Measurements from ENCODE around the gene OLFM4.

The OLFM4 gene

DNA sequence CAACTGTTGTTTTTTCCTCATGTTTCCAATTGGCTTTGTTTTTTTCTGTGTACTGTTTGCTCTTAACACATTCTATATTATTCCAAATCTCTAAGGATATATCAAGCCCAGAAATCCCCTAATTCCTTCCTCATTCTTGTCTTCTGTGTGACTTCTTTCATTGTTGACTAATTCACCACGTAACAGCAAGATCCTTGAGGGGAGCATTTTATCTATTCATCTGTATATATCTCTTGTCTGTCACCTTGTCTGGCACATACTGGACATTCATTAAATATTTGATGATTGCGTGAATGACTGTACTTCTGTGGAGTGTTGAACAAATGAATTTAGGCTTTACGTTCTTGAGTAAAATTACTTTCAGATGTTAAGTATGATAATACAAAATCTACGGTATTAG is 44.8 kb upstream of the OLFM4 start:
- ATAC-seq, result no peak
- TF ChIP-seq CSDC2 (CRISPR knock-in tag; IDR thresholded peaks at IDR 0.05) (no peak), ZNF70 (CRISPR knock-in tag; IDR thresholded peaks at IDR 0.05) (no peak), PPARA (CRISPR knock-in tag; IDR thresholded peaks at IDR 0.05; ENCODE audit: borderline replicate concordance) (no peak), TCF4 (CRISPR knock-in tag; IDR thresholded peaks at IDR 0.05; ENCODE audit: borderline replicate concordance) (no peak)
- TF ChIP-seq, protein P1, sequence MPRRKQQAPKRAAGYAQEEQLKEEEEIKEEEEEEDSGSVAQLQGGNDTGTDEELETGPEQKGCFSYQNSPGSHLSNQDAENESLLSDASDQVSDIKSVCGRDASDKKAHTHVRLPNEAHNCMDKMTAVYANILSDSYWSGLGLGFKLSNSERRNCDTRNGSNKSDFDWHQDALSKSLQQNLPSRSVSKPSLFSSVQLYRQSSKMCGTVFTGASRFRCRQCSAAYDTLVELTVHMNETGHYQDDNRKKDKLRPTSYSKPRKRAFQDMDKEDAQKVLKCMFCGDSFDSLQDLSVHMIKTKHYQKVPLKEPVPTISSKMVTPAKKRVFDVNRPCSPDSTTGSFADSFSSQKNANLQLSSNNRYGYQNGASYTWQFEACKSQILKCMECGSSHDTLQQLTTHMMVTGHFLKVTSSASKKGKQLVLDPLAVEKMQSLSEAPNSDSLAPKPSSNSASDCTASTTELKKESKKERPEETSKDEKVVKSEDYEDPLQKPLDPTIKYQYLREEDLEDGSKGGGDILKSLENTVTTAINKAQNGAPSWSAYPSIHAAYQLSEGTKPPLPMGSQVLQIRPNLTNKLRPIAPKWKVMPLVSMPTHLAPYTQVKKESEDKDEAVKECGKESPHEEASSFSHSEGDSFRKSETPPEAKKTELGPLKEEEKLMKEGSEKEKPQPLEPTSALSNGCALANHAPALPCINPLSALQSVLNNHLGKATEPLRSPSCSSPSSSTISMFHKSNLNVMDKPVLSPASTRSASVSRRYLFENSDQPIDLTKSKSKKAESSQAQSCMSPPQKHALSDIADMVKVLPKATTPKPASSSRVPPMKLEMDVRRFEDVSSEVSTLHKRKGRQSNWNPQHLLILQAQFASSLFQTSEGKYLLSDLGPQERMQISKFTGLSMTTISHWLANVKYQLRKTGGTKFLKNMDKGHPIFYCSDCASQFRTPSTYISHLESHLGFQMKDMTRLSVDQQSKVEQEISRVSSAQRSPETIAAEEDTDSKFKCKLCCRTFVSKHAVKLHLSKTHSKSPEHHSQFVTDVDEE (CRISPR knock-in tag; IDR thresholded peaks at IDR 0.05), result no peak

DNA sequence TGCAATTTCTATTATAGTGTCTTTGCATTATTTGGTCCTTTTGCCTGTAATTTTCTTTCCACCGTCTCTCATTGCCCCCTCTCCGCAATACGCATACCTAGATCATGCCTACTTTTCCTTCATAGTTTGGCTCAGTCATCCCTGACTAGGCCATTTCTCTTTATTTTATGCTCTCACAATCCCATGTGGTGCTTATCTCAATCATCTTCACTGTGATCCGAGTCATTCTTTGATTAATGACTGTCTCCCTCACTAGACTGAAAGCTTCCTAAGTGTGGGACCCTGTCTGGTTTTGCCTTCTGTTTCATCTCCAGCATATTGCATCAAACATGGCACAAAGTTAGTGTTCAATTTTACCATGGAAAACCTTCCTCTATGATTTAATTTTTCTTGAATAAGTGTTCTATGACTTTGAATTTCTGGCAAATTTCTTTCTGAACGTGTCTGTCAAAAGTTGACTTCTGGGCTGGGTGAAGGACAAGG is 43.7 kb upstream of the OLFM4 start:
- ATAC-seq, result no peak
- TF ChIP-seq ISL1 (CRISPR knock-in tag; IDR thresholded peaks at IDR 0.05), result peak; percentile 94
- no peak for TF ChIP-seq ZNF70 (CRISPR knock-in tag; IDR thresholded peaks at IDR 0.05)

DNA sequence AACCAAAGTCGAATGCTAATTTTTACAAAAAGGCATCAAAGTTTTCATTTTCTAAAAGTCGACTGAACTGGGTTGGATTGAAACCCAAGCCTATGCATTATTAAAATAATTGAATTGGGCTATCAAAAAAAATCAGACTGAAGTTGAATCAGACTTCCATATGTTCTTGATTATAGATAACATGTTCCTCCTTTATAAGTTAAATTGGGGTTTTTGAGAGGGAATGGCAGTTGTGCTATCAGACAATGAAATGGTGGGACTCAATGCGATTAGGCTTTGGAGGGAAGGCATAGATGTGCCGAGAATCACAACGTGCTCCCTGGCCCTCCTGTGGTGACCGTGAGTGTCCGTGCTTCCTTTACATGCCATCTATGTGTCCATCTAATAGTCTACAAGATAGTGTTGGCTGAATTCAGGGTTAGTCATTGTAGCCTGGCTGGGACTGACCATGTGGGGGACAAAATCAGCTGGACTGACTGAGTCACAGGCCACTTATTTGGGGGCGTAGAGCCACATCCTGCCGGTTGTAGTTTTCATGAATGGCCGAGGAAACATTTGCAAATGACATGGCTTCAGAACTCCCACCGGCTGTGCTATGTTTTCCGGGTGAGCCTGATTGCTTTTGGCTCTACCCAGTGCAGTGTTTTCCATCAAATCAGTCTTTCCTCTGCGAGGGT is 37.1 kb upstream of the OLFM4 start:
- TF ChIP-seq ZNF8 (CRISPR knock-in tag; IDR thresholded peaks at IDR 0.05), result no peak
- TF ChIP-seq TCF4 (CRISPR knock-in tag; IDR thresholded peaks at IDR 0.05; ENCODE audit: borderline replicate concordance), result peak; percentile 73
- TF ChIP-seq, protein P2, sequence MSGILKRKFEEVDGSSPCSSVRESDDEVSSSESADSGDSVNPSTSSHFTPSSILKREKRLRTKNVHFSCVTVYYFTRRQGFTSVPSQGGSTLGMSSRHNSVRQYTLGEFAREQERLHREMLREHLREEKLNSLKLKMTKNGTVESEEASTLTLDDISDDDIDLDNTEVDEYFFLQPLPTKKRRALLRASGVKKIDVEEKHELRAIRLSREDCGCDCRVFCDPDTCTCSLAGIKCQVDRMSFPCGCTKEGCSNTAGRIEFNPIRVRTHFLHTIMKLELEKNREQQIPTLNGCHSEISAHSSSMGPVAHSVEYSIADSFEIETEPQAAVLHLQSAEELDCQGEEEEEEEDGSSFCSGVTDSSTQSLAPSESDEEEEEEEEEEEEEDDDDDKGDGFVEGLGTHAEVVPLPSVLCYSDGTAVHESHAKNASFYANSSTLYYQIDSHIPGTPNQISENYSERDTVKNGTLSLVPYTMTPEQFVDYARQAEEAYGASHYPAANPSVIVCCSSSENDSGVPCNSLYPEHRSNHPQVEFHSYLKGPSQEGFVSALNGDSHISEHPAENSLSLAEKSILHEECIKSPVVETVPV (CRISPR knock-in tag; IDR thresholded peaks at IDR 0.05), result no peak
- TF ChIP-seq ESRRG (CRISPR knock-in tag; IDR thresholded peaks at IDR 0.05), result no peak
- TF ChIP-seq, protein P3, sequence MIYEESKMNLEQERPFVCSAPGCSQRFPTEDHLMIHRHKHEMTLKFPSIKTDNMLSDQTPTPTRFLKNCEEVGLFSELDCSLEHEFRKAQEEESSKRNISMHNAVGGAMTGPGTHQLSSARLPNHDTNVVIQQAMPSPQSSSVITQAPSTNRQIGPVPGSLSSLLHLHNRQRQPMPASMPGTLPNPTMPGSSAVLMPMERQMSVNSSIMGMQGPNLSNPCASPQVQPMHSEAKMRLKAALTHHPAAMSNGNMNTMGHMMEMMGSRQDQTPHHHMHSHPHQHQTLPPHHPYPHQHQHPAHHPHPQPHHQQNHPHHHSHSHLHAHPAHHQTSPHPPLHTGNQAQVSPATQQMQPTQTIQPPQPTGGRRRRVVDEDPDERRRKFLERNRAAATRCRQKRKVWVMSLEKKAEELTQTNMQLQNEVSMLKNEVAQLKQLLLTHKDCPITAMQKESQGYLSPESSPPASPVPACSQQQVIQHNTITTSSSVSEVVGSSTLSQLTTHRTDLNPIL (CRISPR knock-in tag; IDR thresholded peaks at IDR 0.05; ENCODE audit: low read depth), result no peak
- no peak; the same call in 1 of the 2 replicates for TF ChIP-seq ZFP3 (CRISPR knock-in tag; IDR thresholded peaks at IDR 0.05)
- no peak for TF ChIP-seq OSR1 (CRISPR knock-in tag; IDR thresholded peaks at IDR 0.05)
- TF ChIP-seq SNAI2 (CRISPR knock-in tag; IDR thresholded peaks at IDR 0.05), result no peak
- TF ChIP-seq, protein P1 (CRISPR knock-in tag; IDR thresholded peaks at IDR 0.05), result peak; percentile 53; the same call in 1 of the 2 replicates
- no peak for ATAC-seq

DNA sequence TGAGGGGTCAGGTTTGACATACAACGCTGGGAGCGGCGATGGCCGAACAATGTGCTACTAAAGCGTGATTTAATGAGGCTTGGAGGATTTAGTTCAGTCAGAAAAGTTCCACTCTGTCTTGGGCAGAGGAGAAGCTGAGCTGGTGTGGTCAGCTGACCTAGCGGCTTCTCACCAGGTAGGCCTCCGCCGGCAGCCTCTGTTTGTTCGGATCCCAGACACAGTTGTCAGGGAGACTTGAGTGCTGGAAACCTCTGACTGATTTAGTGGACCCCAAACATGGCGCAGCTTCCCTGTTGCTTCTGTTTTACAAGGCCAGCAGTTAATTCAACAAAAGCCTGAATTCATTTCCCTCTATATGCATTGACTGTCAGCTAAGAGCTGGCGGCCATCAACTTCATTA is 36.5 kb upstream of the OLFM4 start:
- no peak for ATAC-seq
- TF ChIP-seq SNAI2 (CRISPR knock-in tag; IDR thresholded peaks at IDR 0.05), result no peak

DNA sequence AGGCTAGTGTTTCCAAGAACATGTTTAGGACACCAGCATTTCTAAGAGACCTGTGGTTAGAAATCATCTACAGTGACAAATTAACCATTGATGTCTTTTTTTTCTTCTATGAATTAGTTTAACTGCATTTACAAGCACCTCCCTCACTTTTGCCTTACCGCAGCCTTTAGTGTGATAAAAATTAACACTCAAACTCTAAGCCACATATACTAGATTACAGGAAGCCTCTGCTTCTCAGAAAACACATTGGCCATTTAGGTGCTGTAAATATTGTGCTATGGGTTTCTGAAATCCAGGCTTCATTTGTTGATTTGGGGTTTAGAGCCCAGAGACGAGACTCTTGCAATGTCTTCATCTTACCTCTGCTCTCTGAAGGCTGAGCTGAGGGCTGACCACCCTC is 34.6 kb upstream of the OLFM4 start:
- ATAC-seq, result no peak
- no peak for TF ChIP-seq CSDC2 (CRISPR knock-in tag; IDR thresholded peaks at IDR 0.05)
- TF ChIP-seq OSR1 (CRISPR knock-in tag; IDR thresholded peaks at IDR 0.05), result no peak
- no peak for TF ChIP-seq ARNTL (CRISPR knock-in tag; IDR thresholded peaks at IDR 0.05; ENCODE audit: borderline replicate concordance, low read depth)
- TF ChIP-seq BACH2 (CRISPR knock-in tag; IDR thresholded peaks at IDR 0.05; ENCODE audit: borderline replicate concordance), result no peak
- no peak for TF ChIP-seq GLIS3 (CRISPR knock-in tag; IDR thresholded peaks at IDR 0.05)
- TF ChIP-seq, protein P4, sequence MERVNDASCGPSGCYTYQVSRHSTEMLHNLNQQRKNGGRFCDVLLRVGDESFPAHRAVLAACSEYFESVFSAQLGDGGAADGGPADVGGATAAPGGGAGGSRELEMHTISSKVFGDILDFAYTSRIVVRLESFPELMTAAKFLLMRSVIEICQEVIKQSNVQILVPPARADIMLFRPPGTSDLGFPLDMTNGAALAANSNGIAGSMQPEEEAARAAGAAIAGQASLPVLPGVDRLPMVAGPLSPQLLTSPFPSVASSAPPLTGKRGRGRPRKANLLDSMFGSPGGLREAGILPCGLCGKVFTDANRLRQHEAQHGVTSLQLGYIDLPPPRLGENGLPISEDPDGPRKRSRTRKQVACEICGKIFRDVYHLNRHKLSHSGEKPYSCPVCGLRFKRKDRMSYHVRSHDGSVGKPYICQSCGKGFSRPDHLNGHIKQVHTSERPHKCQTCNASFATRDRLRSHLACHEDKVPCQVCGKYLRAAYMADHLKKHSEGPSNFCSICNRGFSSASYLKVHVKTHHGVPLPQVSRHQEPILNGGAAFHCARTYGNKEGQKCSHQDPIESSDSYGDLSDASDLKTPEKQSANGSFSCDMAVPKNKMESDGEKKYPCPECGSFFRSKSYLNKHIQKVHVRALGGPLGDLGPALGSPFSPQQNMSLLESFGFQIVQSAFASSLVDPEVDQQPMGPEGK (CRISPR knock-in tag; IDR thresholded peaks at IDR 0.05; ENCODE audit: borderline replicate concordance), result no peak
- TF ChIP-seq ZFP30 (CRISPR knock-in tag; IDR thresholded peaks at IDR 0.05), result no peak
- TF ChIP-seq ZC3H10 (CRISPR knock-in tag; IDR thresholded peaks at IDR 0.05), result no peak
- TF ChIP-seq, protein P5, sequence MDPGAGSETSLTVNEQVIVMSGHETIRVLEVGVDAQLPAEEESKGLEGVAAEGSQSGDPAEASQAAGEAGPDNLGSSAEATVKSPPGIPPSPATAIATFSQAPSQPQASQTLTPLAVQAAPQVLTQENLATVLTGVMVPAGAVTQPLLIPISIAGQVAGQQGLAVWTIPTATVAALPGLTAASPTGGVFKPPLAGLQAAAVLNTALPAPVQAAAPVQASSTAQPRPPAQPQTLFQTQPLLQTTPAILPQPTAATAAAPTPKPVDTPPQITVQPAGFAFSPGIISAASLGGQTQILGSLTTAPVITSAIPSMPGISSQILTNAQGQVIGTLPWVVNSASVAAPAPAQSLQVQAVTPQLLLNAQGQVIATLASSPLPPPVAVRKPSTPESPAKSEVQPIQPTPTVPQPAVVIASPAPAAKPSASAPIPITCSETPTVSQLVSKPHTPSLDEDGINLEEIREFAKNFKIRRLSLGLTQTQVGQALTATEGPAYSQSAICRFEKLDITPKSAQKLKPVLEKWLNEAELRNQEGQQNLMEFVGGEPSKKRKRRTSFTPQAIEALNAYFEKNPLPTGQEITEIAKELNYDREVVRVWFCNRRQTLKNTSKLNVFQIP (CRISPR knock-in tag; IDR thresholded peaks at IDR 0.05; ENCODE audit: borderline replicate concordance, low read depth), result no peak
- TF ChIP-seq, protein P2 (CRISPR knock-in tag; IDR thresholded peaks at IDR 0.05), result no peak
- TF ChIP-seq ZNF8 (CRISPR knock-in tag; IDR thresholded peaks at IDR 0.05), result no peak
- TF ChIP-seq ESRRG (CRISPR knock-in tag; IDR thresholded peaks at IDR 0.05), result no peak
- TF ChIP-seq SNAI2 (CRISPR knock-in tag; IDR thresholded peaks at IDR 0.05), result no peak

All from SK-N-SH treated with all-trans-retinoic acid at 6 μM for 48 hours (cell line).